Measurements from ENCODE around the gene ZYG11B.
"Not testable (repeated sequence)": the region's sequence is repeated elsewhere in the genome, so short reads cannot be mapped to it uniquely, and the experiment has no call there.

Gene ZYG11B

DNA sequence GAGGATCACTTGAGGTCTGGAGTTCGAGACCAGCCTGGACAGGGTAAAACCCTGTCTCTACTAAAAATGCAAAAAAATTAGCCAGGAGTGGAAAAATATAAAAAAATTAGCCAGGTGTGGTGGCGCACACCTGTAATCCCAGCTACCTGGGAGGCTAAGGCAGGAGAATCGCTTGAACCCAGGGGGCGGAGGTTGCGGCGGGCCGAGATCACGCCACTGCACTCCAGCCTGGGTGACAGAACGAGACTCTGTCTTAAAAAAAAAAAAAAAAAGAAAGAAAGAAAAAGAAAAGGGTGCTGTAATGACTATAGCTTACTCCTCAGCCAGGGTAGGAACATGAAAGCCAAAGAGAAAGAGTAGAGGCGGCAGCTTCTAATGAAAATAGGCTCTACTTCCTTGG, 32.9 kb upstream of the ZYG11B start:
- not testable (repeated sequence) for H2BK5ac ChIP-seq (ENCODE audit: low read length); H4K91ac ChIP-seq (ENCODE audit: low read depth, low read length, poor library complexity)

DNA sequence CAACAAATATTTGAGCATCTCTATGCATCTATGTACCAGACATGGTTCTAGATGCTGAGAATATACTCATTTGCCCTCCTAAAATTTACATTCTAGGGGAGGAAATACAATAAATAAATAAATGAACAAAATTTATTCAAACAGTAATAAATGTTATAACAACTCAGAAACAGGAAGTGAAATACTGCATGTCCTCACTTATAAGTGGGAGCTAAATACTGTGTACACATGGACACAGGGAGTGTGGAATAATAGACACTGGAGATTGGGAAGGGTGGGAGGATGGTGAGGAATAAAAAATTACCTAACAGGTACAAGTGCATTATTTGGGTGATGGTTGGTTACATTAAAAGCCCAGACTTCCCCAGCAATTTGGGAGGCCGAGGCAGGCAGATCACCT, 32.4 kb upstream of the ZYG11B start:
- Histone ChIP-seq H3K27ac (replicated peaks; ENCODE audit: low read length) (no peak overlapping the region), H3K79me1 (ENCODE audit: low read depth, low read length) (peaks cover 3% of the 10 kb centered on the region), H3K14ac (ENCODE audit: low read length) (no peak overlapping the region), H3K4ac (ENCODE audit: low read length) (no peak overlapping the region), H3K4me2 (ENCODE audit: insufficient read depth, low read length, poor library complexity, severe bottlenecking) (no peak overlapping the region), H2BK15ac (ENCODE audit: low read length) (no peak overlapping the region), H2BK12ac (ENCODE audit: low read length) (no peak overlapping the region), H4K8ac (ENCODE audit: low read depth, low read length) (no peak overlapping the region), H2AK5ac (ENCODE audit: low read depth, low read length) (no peak overlapping the region), H3K4me1 (ENCODE audit: control insufficient read depth in 2 of 2, insufficient read depth in 1 of 2, low read depth in 1 of 2, low read length in 2 of 2) (peaks cover 0 to 4% of the 10 kb centered on the region in 2 donors), H2BK5ac (ENCODE audit: low read length) (no peak overlapping the region), H3K9ac (ENCODE audit: low read depth, low read length, poor library complexity) (no peak overlapping the region), H3K9me3 (replicated peaks in 1 of 2; ENCODE audit: control insufficient read depth in 2 of 2, insufficient read depth in 1 of 2, low read depth in 1 of 2, low read length in 2 of 2) (peaks cover 0 to 9% of the 10 kb centered on the region in 2 donors), H3K4me3 (ENCODE audit: low read length in 2 of 2) (no peak overlapping the region), H3K36me3 (replicated peaks in 1 of 2; ENCODE audit: control insufficient read depth in 2 of 2, insufficient read depth in 2 of 2, low read length in 2 of 2) (peaks cover 13 to 47% of the 10 kb centered on the region in 2 donors), H3K23ac (ENCODE audit: low read depth, low read length, poor library complexity) (no peak overlapping the region), H4K91ac (ENCODE audit: low read depth, low read length, poor library complexity) (no peak overlapping the region), H3K27me3 (ENCODE audit: control insufficient read depth in 3 of 3, insufficient read depth in 3 of 3, low read depth in 1 of 3, low read length in 3 of 3) (no peaks in the 10 kb centered on the region), H3K18ac (ENCODE audit: low read length) (no peak overlapping the region), H2AFZ (ENCODE audit: low read length) (no peak overlapping the region), H2BK120ac (ENCODE audit: low read depth, low read length) (no peak overlapping the region)
- DNase-seq (ENCODE audit: low spot score): no peak
- no CpG with 5 or more reads among the region's 1 CpG for WGBS, 2 donors (ENCODE audit: extremely low coverage in 2 of 2, insufficient read length in 2 of 2, insufficient replicate concordance in 1 of 2)

More for the DNA sequence above, 32.9 kb upstream of the ZYG11B start:
- H2BK15ac ChIP-seq (ENCODE audit: low read length); H3K9ac ChIP-seq (ENCODE audit: low read depth, low read length, poor library complexity); H3K9me3 ChIP-seq (replicated peaks in 1 of 2; ENCODE audit: control insufficient read depth in 2 of 2, insufficient read depth in 1 of 2, low read depth in 1 of 2, low read length in 2 of 2); H3K18ac ChIP-seq (ENCODE audit: low read length); H3K27ac ChIP-seq (replicated peaks; ENCODE audit: low read length); H2BK120ac ChIP-seq (ENCODE audit: low read depth, low read length); H4K8ac ChIP-seq (ENCODE audit: low read depth, low read length); H3K14ac ChIP-seq (ENCODE audit: low read length); H3K79me1 ChIP-seq (ENCODE audit: low read depth, low read length); H2BK12ac ChIP-seq (ENCODE audit: low read length); H3K4ac ChIP-seq (ENCODE audit: low read length); H3K23ac ChIP-seq (ENCODE audit: low read depth, low read length, poor library complexity); H3K4me1 ChIP-seq (ENCODE audit: control insufficient read depth in 2 of 2, insufficient read depth in 1 of 2, low read depth in 1 of 2, low read length in 2 of 2); DNase-seq (ENCODE audit: low spot score); H2AK5ac ChIP-seq (ENCODE audit: low read depth, low read length); H2AFZ ChIP-seq (ENCODE audit: low read length); H3K27me3 ChIP-seq (ENCODE audit: control insufficient read depth in 3 of 3, insufficient read depth in 3 of 3, low read depth in 1 of 3, low read length in 3 of 3); H3K4me3 ChIP-seq (ENCODE audit: low read length in 2 of 2); H3K4me2 ChIP-seq (ENCODE audit: insufficient read depth, low read length, poor library complexity, severe bottlenecking): not testable (repeated sequence)
- WGBS, 2 donors (ENCODE audit: extremely low coverage in 2 of 2, insufficient read length in 2 of 2, insufficient replicate concordance in 1 of 2): no CpG with 5 or more reads among the region's 10 CpGs
- peaks cover 16 to 52% of the 10 kb centered on the region in 2 donors for H3K36me3 ChIP-seq (replicated peaks in 1 of 2; ENCODE audit: control insufficient read depth in 2 of 2, insufficient read depth in 2 of 2, low read length in 2 of 2)

GRCh38 chr1:52695627-52696026, 30.6 kb upstream of the ZYG11B start:
- no peak for DNase-seq (ENCODE audit: low spot score)
- no peak overlapping the region for H4K91ac ChIP-seq (ENCODE audit: low read depth, low read length, poor library complexity)
- peaks cover 0 to 9% of the 10 kb centered on the region in 2 donors for H3K9me3 ChIP-seq (replicated peaks in 1 of 2; ENCODE audit: control insufficient read depth in 2 of 2, insufficient read depth in 1 of 2, low read depth in 1 of 2, low read length in 2 of 2)
- H3K14ac ChIP-seq (ENCODE audit: low read length): no peak overlapping the region
- no peak overlapping the region for H2BK12ac ChIP-seq (ENCODE audit: low read length)
- H3K27me3 ChIP-seq (ENCODE audit: control insufficient read depth in 3 of 3, insufficient read depth in 3 of 3, low read depth in 1 of 3, low read length in 3 of 3): no peaks in the 10 kb centered on the region
- no peak overlapping the region for H2AK5ac ChIP-seq (ENCODE audit: low read depth, low read length)
- no peak overlapping the region for H2BK5ac ChIP-seq (ENCODE audit: low read length)
- H3K23ac ChIP-seq (ENCODE audit: low read depth, low read length, poor library complexity): no peak overlapping the region
- H3K79me1 ChIP-seq (ENCODE audit: low read depth, low read length): peaks cover 3% of the 10 kb centered on the region
- no peak overlapping the region for H3K18ac ChIP-seq (ENCODE audit: low read length)
- no peak overlapping the region for H4K8ac ChIP-seq (ENCODE audit: low read depth, low read length)
- no peak overlapping the region for H3K4ac ChIP-seq (ENCODE audit: low read length)
- H3K27ac ChIP-seq (replicated peaks; ENCODE audit: low read length): no peak overlapping the region
- no peak overlapping the region for H2BK120ac ChIP-seq (ENCODE audit: low read depth, low read length)
- H3K4me2 ChIP-seq (ENCODE audit: insufficient read depth, low read length, poor library complexity, severe bottlenecking): no peak overlapping the region
- no peak overlapping the region for H3K4me3 ChIP-seq (ENCODE audit: low read length in 2 of 2)
- no CpG with 5 or more reads among the region's 7 CpGs for WGBS, 2 donors (ENCODE audit: extremely low coverage in 2 of 2, insufficient read length in 2 of 2, insufficient replicate concordance in 1 of 2)
- H3K9ac ChIP-seq (ENCODE audit: low read depth, low read length, poor library complexity): no peak overlapping the region
- H3K36me3 ChIP-seq (replicated peaks in 1 of 2; ENCODE audit: control insufficient read depth in 2 of 2, insufficient read depth in 2 of 2, low read length in 2 of 2): peaks cover 12 to 37% of the 10 kb centered on the region in 2 donors
- H2BK15ac ChIP-seq (ENCODE audit: low read length): no peak overlapping the region
- no peak overlapping the region for H2AFZ ChIP-seq (ENCODE audit: low read length)
- H3K4me1 ChIP-seq (ENCODE audit: control insufficient read depth in 2 of 2, insufficient read depth in 1 of 2, low read depth in 1 of 2, low read length in 2 of 2): peaks cover 0 to 4% of the 10 kb centered on the region in 2 donors

DNA sequence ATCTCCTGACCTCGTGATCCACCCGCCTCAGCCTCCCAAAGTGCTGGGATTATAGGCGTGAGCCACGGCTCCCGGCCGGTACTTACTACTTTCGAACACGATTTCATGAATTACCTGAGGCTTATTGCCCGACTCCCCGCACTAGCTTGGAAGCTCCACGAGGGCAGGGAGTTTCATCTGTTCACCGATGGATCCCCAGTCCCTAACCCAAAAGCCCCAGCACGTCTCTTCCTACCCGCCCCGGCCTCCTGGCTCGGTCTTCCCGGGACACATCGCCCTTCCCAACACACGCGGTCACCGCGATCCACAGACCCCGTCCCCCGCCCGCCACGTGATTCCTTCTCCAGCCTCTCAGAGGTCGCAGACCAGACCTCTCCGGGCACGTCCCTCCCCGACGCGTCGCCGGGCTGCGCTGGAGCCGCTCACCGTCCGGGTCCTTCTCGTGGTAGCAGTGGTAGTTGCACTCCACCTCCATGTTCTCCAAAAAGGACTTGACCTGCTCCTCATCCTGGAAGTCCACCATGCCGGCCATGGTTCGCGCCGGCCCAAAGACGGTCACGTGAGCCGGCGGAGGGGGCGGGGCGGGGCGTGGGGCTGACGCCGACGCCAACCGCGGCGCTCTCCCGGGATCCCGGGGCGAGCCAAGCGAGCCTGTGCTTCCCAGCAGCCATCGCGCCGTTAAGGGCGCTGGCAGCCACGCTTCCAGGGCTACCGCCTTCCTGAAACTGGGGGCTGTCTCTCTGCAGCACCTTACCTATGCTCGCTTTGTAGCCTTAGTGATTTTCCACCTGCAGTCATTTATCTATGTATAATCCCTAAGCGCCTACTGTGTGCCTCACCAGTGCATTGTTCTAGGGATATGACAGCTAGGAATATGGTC, 28.2 kb upstream of the ZYG11B start, which contains the start of gene COA7:
COA7 (minus strand) TSS at position 553 of the 880 bp plus-strand sequence; CDS start at position 532, 21 bp downstream.
- Histone ChIP-seq H2BK12ac (ENCODE audit: low read length) (no peak within 1 kb of the TSS), H3K9ac (ENCODE audit: low read depth, low read length, poor library complexity) (peak within 1 kb of the TSS; percentile 85), H3K4me1 (ENCODE audit: control insufficient read depth in 2 of 2, insufficient read depth in 1 of 2, low read depth in 1 of 2, low read length in 2 of 2) (peaks cover 0 to 4% of the 10 kb centered on the region in 2 donors), H2BK5ac (ENCODE audit: low read length) (peak within 1 kb of the TSS; percentile 92), H2AFZ (ENCODE audit: low read length) (peak within 1 kb of the TSS; percentile 99), H3K4me2 (ENCODE audit: insufficient read depth, low read length, poor library complexity, severe bottlenecking) (peak within 1 kb of the TSS; percentile 68), H4K91ac (ENCODE audit: low read depth, low read length, poor library complexity) (no peak within 1 kb of the TSS), H3K4ac (ENCODE audit: low read length) (no peak within 1 kb of the TSS), H3K4me3 (ENCODE audit: low read length in 2 of 2) (peak within 1 kb of the TSS; percentile 82 to 92), H3K79me1 (ENCODE audit: low read depth, low read length) (peaks cover 3% of the 10 kb centered on the region), H3K27ac (replicated peaks; ENCODE audit: low read length) (no peak within 1 kb of the TSS), H2AK5ac (ENCODE audit: low read depth, low read length) (peak within 1 kb of the TSS; percentile 78), H3K14ac (ENCODE audit: low read length) (peak within 1 kb of the TSS; percentile 91), H3K9me3 (replicated peaks in 1 of 2; ENCODE audit: control insufficient read depth in 2 of 2, insufficient read depth in 1 of 2, low read depth in 1 of 2, low read length in 2 of 2) (peaks cover 0 to 9% of the 10 kb centered on the region in 2 donors), H2BK120ac (ENCODE audit: low read depth, low read length) (peak within 1 kb of the TSS; percentile 47), H3K23ac (ENCODE audit: low read depth, low read length, poor library complexity) (peak within 1 kb of the TSS; percentile 70), H2BK15ac (ENCODE audit: low read length) (peak within 1 kb of the TSS; percentile 94), H4K8ac (ENCODE audit: low read depth, low read length) (no peak within 1 kb of the TSS), H3K18ac (ENCODE audit: low read length) (peak within 1 kb of the TSS; percentile 97), H3K27me3 (ENCODE audit: control insufficient read depth in 3 of 3, insufficient read depth in 3 of 3, low read depth in 1 of 3, low read length in 3 of 3) (no peaks in the 10 kb centered on the region), H3K36me3 (replicated peaks in 1 of 2; ENCODE audit: control insufficient read depth in 2 of 2, insufficient read depth in 2 of 2, low read length in 2 of 2) (peaks cover 0 to 14% of the 10 kb centered on the region in 2 donors)
- WGBS, 2 donors (ENCODE audit: extremely low coverage in 2 of 2, insufficient read length in 2 of 2, insufficient replicate concordance in 1 of 2): no CpG with 5 or more reads among the region's 68 CpGs
- peak; percentile 57 for DNase-seq (ENCODE audit: low spot score)
